BE2C (cell line): ENCODE measurements around the gene PROX2.

Experiments used
- DNase-seq: peaks from one replicate; pipeline ENCODE4 v3.0.0-alpha.2; 2020
- H3K27me3 ChIP-seq: fragments of 250-450 bp; sonication (Bioruptor Pico); 2 replicates; pipeline ENCODE4 v1.5.1; 2020; ENCODE audit warnings: mild to moderate bottlenecking
- H3K36me3 ChIP-seq: fragments of 250-450 bp; sonication (Bioruptor Pico); 2 replicates; pipeline ENCODE4 v1.5.1; 2020; ENCODE audit warnings: mild to moderate bottlenecking
- H3K4me1 ChIP-seq: fragments of 250-450 bp; sonication (Bioruptor Pico); 2 replicates; pipeline ENCODE4 v1.5.1; 2020
- H3K4me3 ChIP-seq: 2 replicates; pipeline ENCODE4 v1.5.1; 2011; ENCODE audit warnings: low read depth, low read length
- H3K9me3 ChIP-seq: fragments of 250-450 bp; sonication (Bioruptor Pico); 2 replicates; pipeline ENCODE4 v1.5.1; 2020
- TF ChIP-seq, protein P1 (sequence below): IDR thresholded peaks from 2 replicates; pipeline ENCODE4 v1.5.1; 2012; ENCODE audit warnings: mild to moderate bottlenecking, low read depth, low read length

PROX2 gene

GRCh38 chr14:74898083-74898482 lies 22.1 kb upstream of the PROX2 start:
- no peaks in the 10 kb centered on the region for H3K9me3 ChIP-seq
- H3K36me3 ChIP-seq, result peaks cover 97% of the 10 kb centered on the region
- TF ChIP-seq, protein P1, sequence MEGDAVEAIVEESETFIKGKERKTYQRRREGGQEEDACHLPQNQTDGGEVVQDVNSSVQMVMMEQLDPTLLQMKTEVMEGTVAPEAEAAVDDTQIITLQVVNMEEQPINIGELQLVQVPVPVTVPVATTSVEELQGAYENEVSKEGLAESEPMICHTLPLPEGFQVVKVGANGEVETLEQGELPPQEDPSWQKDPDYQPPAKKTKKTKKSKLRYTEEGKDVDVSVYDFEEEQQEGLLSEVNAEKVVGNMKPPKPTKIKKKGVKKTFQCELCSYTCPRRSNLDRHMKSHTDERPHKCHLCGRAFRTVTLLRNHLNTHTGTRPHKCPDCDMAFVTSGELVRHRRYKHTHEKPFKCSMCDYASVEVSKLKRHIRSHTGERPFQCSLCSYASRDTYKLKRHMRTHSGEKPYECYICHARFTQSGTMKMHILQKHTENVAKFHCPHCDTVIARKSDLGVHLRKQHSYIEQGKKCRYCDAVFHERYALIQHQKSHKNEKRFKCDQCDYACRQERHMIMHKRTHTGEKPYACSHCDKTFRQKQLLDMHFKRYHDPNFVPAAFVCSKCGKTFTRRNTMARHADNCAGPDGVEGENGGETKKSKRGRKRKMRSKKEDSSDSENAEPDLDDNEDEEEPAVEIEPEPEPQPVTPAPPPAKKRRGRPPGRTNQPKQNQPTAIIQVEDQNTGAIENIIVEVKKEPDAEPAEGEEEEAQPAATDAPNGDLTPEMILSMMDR, result no peak

DNA sequence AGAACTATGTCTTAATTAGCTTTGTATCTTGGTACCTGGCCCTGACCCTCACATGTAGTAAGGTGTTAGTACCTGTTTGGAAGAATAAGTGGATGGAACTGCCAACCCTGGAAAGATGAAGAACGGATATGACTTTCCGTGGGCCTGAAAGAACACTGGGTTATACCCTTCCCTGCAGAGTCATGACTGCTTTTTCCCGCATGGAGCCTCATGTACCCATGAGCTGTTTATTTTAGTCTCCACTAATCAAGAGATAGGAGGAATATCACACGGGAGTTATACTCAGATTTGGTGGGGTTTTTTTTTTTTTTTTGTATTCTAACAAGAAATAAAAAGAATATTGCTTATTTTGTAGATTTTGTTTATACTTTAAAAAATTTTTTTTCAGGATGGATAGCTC lies 21.7 kb upstream of the PROX2 start:
- DNase-seq, result no peak
- TF ChIP-seq, protein P1, result no peak
- Histone ChIP-seq H3K4me3 (no peak overlapping the region), H3K9me3 (no peaks in the 10 kb centered on the region), H3K4me1 (no peaks in the 10 kb centered on the region), H3K27me3 (no peaks in the 10 kb centered on the region), H3K36me3 (peaks cover 97% of the 10 kb centered on the region)

More at GRCh38 chr14:74898083-74898482, 22.1 kb upstream of the PROX2 start:
- no peak for DNase-seq
- Histone ChIP-seq H3K27me3 (no peaks in the 10 kb centered on the region), H3K4me3 (no peak overlapping the region), H3K4me1 (no peaks in the 10 kb centered on the region)

DNA sequence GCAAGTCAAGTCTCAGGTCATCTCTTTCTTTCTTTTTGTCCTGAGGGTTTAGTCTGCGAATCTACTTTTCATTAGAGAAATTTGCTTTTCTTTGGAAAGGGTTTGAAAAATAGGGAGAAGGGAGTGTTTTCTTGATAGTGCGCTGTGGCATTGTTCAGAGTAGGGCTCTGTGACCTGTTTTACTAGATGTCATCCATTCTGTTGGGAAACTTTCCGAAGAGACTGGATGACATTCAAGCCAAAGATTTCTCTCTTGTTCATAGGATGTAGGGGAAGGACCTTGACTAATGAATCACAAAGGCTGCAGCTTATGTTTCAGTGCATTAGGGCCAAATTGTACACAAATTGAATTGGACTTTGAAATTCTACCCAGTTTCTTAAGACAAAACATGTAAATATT lies 20.5 kb upstream of the PROX2 start:
- Histone ChIP-seq H3K4me1 (no peaks in the 10 kb centered on the region), H3K9me3 (no peaks in the 10 kb centered on the region), H3K27me3 (no peaks in the 10 kb centered on the region), H3K36me3 (peaks cover 96% of the 10 kb centered on the region), H3K4me3 (no peak overlapping the region)
- TF ChIP-seq, protein P1, result no peak
- DNase-seq, result no peak

DNA sequence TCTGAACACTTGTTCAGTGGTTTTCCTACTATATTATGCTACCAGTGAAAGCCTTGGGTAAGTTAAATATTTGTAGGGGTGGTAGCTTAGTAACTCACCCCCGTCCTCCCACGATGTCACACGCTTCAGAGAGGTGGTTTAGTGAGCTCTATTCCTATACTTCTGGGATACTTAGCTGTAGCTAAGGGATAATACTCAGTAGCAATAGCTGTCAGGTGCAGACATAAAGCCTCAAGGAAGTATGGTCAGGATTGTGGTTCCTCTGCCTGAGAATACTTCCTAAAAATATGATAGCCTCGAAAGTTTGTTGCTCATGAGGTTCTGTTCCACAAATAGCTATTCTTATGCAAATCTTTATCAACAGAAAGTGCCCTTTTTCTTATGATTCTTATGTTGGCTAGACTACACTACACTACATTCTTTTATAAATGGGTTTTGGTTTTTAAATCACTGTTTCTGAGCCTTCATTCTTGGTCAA lies 17.7 kb upstream of the PROX2 start:
- no peak overlapping the region for H3K4me3 ChIP-seq
- H3K36me3 ChIP-seq, result peaks cover 94% of the 10 kb centered on the region
- no peak for DNase-seq
- H3K9me3 ChIP-seq, result no peaks in the 10 kb centered on the region
- H3K27me3 ChIP-seq, result no peaks in the 10 kb centered on the region
- TF ChIP-seq, protein P1, result no peak
- no peaks in the 10 kb centered on the region; the same call in 1 of the 2 replicates for H3K4me1 ChIP-seq

DNA sequence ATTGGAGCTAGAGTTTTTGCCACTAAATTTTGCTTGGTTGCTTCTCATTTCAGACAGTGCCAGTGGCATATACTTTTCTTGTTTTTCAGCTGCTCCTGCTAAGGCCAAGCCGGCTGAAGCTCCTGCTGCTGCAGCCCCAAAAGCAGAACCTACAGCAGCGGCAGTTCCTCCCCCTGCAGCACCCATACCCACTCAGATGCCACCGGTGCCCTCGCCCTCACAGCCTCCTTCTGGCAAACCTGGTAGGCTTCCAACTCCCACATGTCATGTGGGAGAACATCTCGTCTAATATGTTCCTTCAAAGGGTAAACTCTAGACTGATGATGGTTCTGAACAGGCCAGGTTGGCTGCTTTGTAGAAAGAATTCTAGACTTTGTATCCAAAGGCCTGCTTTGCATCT lies 16.8 kb upstream of the PROX2 start:
- no peak for DNase-seq
- H3K4me1 ChIP-seq, result no peaks in the 10 kb centered on the region; the same call in 1 of the 2 replicates
- no peaks in the 10 kb centered on the region for H3K27me3 ChIP-seq
- no peaks in the 10 kb centered on the region for H3K9me3 ChIP-seq
- H3K36me3 ChIP-seq, result peaks cover 88% of the 10 kb centered on the region
- TF ChIP-seq, protein P1, result no peak
- H3K4me3 ChIP-seq, result no peak overlapping the region

- H3K4me3 ChIP-seq, result no peak overlapping the region
- peaks cover 85% of the 10 kb centered on the region for H3K36me3 ChIP-seq
- H3K4me1 ChIP-seq, result no peaks in the 10 kb centered on the region; the same call in 1 of the 2 replicates
- no peaks in the 10 kb centered on the region for H3K27me3 ChIP-seq
- TF ChIP-seq, protein P1, result no peak
- DNase-seq, result no peak
- H3K9me3 ChIP-seq, result no peaks in the 10 kb centered on the region
Observed at GRCh38 chr14:74891870-74892269, 15.9 kb upstream of the PROX2 start.
